ENCODE data around the gene NKAIN1. TPM values are rescaled to one million over a fixed set of nuclear protein-coding genes. Genes with fewer than 3 reads are reported as not detected.

Gene NKAIN1
- total RNA-seq, 3 donors from 2014 or later (not counting 1 experiment from before 2014, with no cell fraction given), result not detected

DNA sequence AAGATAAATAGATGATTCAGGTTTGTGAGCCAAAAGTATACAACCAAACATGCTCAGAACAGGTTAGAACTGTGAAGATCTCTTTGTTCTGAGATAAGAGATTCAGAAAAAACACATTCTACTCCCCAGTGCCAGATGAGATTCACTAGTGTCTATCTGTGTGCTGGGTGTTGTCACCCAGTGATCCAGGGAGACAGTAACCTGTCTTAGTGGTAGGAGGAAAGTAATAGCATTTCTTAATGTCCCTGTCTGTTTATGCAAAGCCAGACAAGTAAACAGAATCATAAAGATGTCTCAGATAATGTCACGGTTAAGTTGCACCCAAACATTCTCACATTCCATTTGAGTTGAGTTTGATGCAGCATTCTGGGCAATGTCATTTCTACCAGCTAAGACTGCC, 18.9 kb upstream of the NKAIN1 start:
- no peaks in the 10 kb centered on the region for H3K27me3 Mint-ChIP-seq (ENCODE audit: low read depth in 2 of 2)
- ATAC-seq (no peak), DNase-seq (no peak)
- Histone ChIP-seq H3K9me3 (ENCODE audit: control insufficient read depth, insufficient read depth, low read length) (no peaks in the 10 kb centered on the region), H3K27ac (ENCODE audit: low read length) (no peak overlapping the region), H3K4me3 (ENCODE audit: low read length) (no peak overlapping the region), H3K4me1 (ENCODE audit: control insufficient read depth, insufficient read depth, low read length) (no peaks in the 10 kb centered on the region), H3K36me3 (ENCODE audit: control insufficient read depth, insufficient read depth, low read length) (peaks cover 43% of the 10 kb centered on the region), H3K27me3 (ENCODE audit: control insufficient read depth, insufficient read depth, low read length) (no peaks in the 10 kb centered on the region)
- H3K4me1 Mint-ChIP-seq, result no peaks in the 10 kb centered on the region
- WGBS (ENCODE audit: insufficient coverage), result 89% methylated on average over 1 of the region's 1 CpG
- peak overlapping the region in 1 of 2 donors; percentile 22 for H3K27ac Mint-ChIP-seq
- no peaks in the 10 kb centered on the region for H3K9me3 Mint-ChIP-seq
- intact Hi-C loops (cut with micrococcal nuclease), result no loop called here
- peaks cover 6% of the 10 kb centered on the region for H3K36me3 Mint-ChIP-seq
- TF ChIP-seq, protein P1, sequence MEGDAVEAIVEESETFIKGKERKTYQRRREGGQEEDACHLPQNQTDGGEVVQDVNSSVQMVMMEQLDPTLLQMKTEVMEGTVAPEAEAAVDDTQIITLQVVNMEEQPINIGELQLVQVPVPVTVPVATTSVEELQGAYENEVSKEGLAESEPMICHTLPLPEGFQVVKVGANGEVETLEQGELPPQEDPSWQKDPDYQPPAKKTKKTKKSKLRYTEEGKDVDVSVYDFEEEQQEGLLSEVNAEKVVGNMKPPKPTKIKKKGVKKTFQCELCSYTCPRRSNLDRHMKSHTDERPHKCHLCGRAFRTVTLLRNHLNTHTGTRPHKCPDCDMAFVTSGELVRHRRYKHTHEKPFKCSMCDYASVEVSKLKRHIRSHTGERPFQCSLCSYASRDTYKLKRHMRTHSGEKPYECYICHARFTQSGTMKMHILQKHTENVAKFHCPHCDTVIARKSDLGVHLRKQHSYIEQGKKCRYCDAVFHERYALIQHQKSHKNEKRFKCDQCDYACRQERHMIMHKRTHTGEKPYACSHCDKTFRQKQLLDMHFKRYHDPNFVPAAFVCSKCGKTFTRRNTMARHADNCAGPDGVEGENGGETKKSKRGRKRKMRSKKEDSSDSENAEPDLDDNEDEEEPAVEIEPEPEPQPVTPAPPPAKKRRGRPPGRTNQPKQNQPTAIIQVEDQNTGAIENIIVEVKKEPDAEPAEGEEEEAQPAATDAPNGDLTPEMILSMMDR (IDR thresholded peaks at IDR 0.05), result no peak
- H3K4me3 Mint-ChIP-seq, result no peak overlapping the region

DNA sequence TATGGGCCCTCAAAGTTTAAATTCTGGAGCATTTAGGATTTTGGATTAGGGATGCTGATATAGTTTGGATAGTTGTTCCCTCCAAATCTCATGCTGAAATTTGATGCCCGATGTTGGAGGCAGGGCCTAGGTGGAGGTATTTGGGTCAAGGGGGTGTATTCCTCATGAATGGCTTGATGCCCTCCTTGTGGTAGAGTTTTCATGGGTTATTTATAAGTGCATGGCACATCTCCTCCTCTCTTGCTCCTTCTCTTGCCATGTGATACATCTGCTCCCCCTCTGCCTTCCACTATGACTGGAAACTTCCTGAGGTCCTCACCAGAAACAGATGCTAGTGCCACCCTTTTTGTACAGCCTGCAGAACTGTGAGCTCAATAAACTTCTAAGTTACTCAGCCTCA, 17.5 kb upstream of the NKAIN1 start:
- Histone ChIP-seq H3K27me3 (ENCODE audit: control insufficient read depth, insufficient read depth, low read length) (no peaks in the 10 kb centered on the region), H3K9me3 (ENCODE audit: control insufficient read depth, insufficient read depth, low read length) (no peaks in the 10 kb centered on the region), H3K27ac (ENCODE audit: low read length) (no peak overlapping the region), H3K36me3 (ENCODE audit: control insufficient read depth, insufficient read depth, low read length) (peaks cover 39% of the 10 kb centered on the region), H3K4me1 (ENCODE audit: control insufficient read depth, insufficient read depth, low read length) (no peaks in the 10 kb centered on the region), H3K4me3 (ENCODE audit: low read length) (no peak overlapping the region)
- H3K4me1 Mint-ChIP-seq, result no peaks in the 10 kb centered on the region
- DNase-seq (no peak), ATAC-seq (no peak)
- WGBS (ENCODE audit: insufficient coverage), result 87% methylated on average over 1 of the region's 1 CpG
- no peaks in the 10 kb centered on the region for H3K27me3 Mint-ChIP-seq (ENCODE audit: low read depth in 2 of 2)
- no peaks in the 10 kb centered on the region for H3K9me3 Mint-ChIP-seq
- H3K27ac Mint-ChIP-seq, result no peak overlapping the region
- H3K36me3 Mint-ChIP-seq, result peaks cover 6% of the 10 kb centered on the region
- intact Hi-C loops (cut with micrococcal nuclease), result no loop called here
- H3K4me3 Mint-ChIP-seq, result no peak overlapping the region
- TF ChIP-seq, protein P1 (IDR thresholded peaks at IDR 0.05), result no peak

DNA sequence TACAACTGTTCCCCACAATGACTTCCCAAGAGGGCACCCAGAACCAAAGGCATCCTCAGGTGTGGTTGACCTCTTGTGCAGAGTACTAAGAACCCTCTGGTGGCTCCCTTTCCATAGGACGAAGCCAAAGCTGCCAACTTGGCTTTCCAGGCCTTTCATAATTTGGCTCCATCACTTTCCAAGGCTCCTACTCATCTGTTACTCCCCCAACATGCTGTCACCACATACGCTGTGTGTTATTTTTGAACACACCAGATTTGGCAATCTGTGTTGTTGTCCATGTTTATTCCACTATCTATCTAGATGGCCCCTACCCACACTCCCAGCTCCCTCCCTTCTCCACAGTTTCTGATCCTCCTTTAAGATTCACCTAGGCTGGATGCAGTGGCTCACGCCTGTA, 10.2 kb upstream of the NKAIN1 start:
- Histone ChIP-seq H3K36me3 (ENCODE audit: control insufficient read depth, insufficient read depth, low read length) (no peaks in the 10 kb centered on the region), H3K9me3 (ENCODE audit: control insufficient read depth, insufficient read depth, low read length) (no peaks in the 10 kb centered on the region), H3K27me3 (ENCODE audit: control insufficient read depth, insufficient read depth, low read length) (no peaks in the 10 kb centered on the region), H3K4me3 (ENCODE audit: low read length) (no peak overlapping the region), H3K27ac (ENCODE audit: low read length) (no peak overlapping the region), H3K4me1 (ENCODE audit: control insufficient read depth, insufficient read depth, low read length) (no peaks in the 10 kb centered on the region)
- Mint-ChIP-seq H3K4me3 (no peak overlapping the region), H3K9me3 (no peaks in the 10 kb centered on the region), H3K4me1 (no peaks in the 10 kb centered on the region), H3K27ac (no peak overlapping the region), H3K36me3 (no peaks in the 10 kb centered on the region), H3K27me3 (ENCODE audit: low read depth in 2 of 2) (no peaks in the 10 kb centered on the region)
- 86% methylated on average over 3 of the region's 3 CpGs for WGBS (ENCODE audit: insufficient coverage)
- TF ChIP-seq, protein P1 (IDR thresholded peaks at IDR 0.05), result no peak
- DNase-seq (no peak), ATAC-seq (no peak)
- intact Hi-C loops (cut with micrococcal nuclease), result no loop called here

DNA sequence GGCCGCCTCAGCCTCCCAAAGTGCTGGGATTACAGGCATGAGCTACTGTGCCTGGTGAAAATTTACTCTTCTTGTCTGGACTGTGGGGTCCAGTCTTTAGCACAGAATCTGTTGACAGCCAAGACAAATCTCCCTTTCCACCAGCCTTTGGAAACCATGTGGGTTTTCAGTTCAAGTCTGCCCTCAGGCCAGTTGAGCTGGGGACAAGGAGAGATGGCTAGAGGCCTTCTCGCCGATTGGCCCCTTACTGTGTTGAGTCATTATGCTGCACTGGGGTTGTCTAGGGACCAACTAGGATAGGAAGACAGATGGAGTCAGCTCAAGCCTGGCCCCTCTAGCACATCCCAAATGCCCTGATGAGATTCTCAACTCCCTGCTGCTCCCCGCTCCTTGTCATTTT, 8.6 kb upstream of the NKAIN1 start:
- TF ChIP-seq, protein P1 (IDR thresholded peaks at IDR 0.05), result no peak
- Histone ChIP-seq H3K4me3 (ENCODE audit: low read length) (no peak overlapping the region), H3K4me1 (ENCODE audit: control insufficient read depth, insufficient read depth, low read length) (no peaks in the 10 kb centered on the region), H3K9me3 (ENCODE audit: control insufficient read depth, insufficient read depth, low read length) (no peaks in the 10 kb centered on the region), H3K36me3 (ENCODE audit: control insufficient read depth, insufficient read depth, low read length) (no peaks in the 10 kb centered on the region), H3K27me3 (ENCODE audit: control insufficient read depth, insufficient read depth, low read length) (no peaks in the 10 kb centered on the region), H3K27ac (ENCODE audit: low read length) (no peak overlapping the region)
- intact Hi-C loops (cut with micrococcal nuclease), result no loop called here
- H3K27ac Mint-ChIP-seq, result no peak overlapping the region
- no peaks in the 10 kb centered on the region for H3K36me3 Mint-ChIP-seq
- 98% methylated on average over 4 of the region's 4 CpGs for WGBS (ENCODE audit: insufficient coverage)
- H3K27me3 Mint-ChIP-seq (ENCODE audit: low read depth in 2 of 2), result peaks cover 0 to 7% of the 10 kb centered on the region in 2 donors
- H3K9me3 Mint-ChIP-seq, result no peaks in the 10 kb centered on the region
- DNase-seq (no peak), ATAC-seq (no peak)
- no peak overlapping the region for H3K4me3 Mint-ChIP-seq
- H3K4me1 Mint-ChIP-seq, result no peaks in the 10 kb centered on the region
